Measurements from ENCODE around the gene CCL11.

CCL11 gene

GRCh38 chr17:34246881-34247280 is 38.7 kb upstream of the CCL11 start (continued):
- no peak for TF ChIP-seq ZNF26 (tag by site-specific recombination; IDR thresholded peaks at IDR 0.05)

GRCh38 chr17:34248511-34249024 is 37.0 kb upstream of the CCL11 start:
- no peaks in the 10 kb centered on the region for H3K4me1 ChIP-seq (ENCODE audit: control insufficient read depth, insufficient read depth, low read length)
- H3K4me3 ChIP-seq (ENCODE audit: low read depth, low read length) = no peak overlapping the region
- H3K36me3 ChIP-seq (ENCODE audit: control insufficient read depth in 2 of 2, insufficient read depth in 1 of 2, low read length in 2 of 2) = no peaks in the 10 kb centered on the region
- H3K27ac ChIP-seq (ENCODE audit: extremely low read depth, low read depth, low read length) = no peak overlapping the region
- ChIA-PET POLR2A (no interaction called here), CTCF (interaction anchor here (2.5 to 6.0 kb wide), 2 partner anchors 48 to 112 kb away, joined by 14 to 27 read pairs; no protein-coding TSS in a partner anchor)
- TF ChIP-seq KLF17 (tag by site-specific recombination; IDR thresholded peaks at IDR 0.05) = no peak
- no peak for TF ChIP-seq ZNF555 (tag by site-specific recombination; conservative IDR thresholded peaks at IDR 0.05)
- TF ChIP-seq ZNF433 (tag by site-specific recombination; IDR thresholded peaks at IDR 0.05; ENCODE audit: low read depth) = no peak
- TF ChIP-seq ZNF670 (tag by site-specific recombination; IDR thresholded peaks at IDR 0.05; ENCODE audit: low read depth) = no peak
- no peak for TF ChIP-seq ZFHX2 (tag by site-specific recombination; conservative IDR thresholded peaks at IDR 0.05)
- TF ChIP-seq ZNF394 (tag by site-specific recombination; IDR thresholded peaks at IDR 0.05; ENCODE audit: borderline replicate concordance) = no peak
- no peak for TF ChIP-seq ZNF248 (tag by site-specific recombination; IDR thresholded peaks at IDR 0.05)
- no peak for TF ChIP-seq ZNF704 (tag by site-specific recombination; IDR thresholded peaks at IDR 0.05)
- TF ChIP-seq ZSCAN18 (tag by site-specific recombination; IDR thresholded peaks at IDR 0.05) = no peak
- TF ChIP-seq ZBTB10 (tag by site-specific recombination; IDR thresholded peaks at IDR 0.05) = no peak
- TF ChIP-seq ZSCAN4 (tag by site-specific recombination; IDR thresholded peaks at IDR 0.05) = no peak
- no peak for TF ChIP-seq BCL11B (tag by site-specific recombination; IDR thresholded peaks at IDR 0.05; ENCODE audit: low read depth)
- TF ChIP-seq ZFP37 (tag by site-specific recombination; IDR thresholded peaks at IDR 0.05) = no peak
- no peak for TF ChIP-seq ZNF610 (tag by site-specific recombination; IDR thresholded peaks at IDR 0.05; ENCODE audit: borderline replicate concordance)
- no peak for TF ChIP-seq ZNF2 (tag by site-specific recombination; IDR thresholded peaks at IDR 0.05)
- no peak for TF ChIP-seq ZNF639 (tag by site-specific recombination; IDR thresholded peaks at IDR 0.05)
- no peak for TF ChIP-seq ZNF449 (tag by site-specific recombination; IDR thresholded peaks at IDR 0.05)
- no peaks in the 10 kb centered on the region for H3K9me3 ChIP-seq (ENCODE audit: control insufficient read depth, insufficient read depth, low read depth, low read length)

Measured in HEK293 (cell line).